Body of pancreas (tissue), 4 donors: Measurements from ENCODE around the gene RNLS.
"Not testable (repeated sequence)": the region's sequence is repeated elsewhere in the genome, so short reads cannot be mapped to it uniquely, and the experiment has no call there.

Experiments
- CTCF ChIP-seq, 7 experiments: fragments of 450-650 bp in 4 of 7; fragments of 200-600 bp in 3 of 7; sonication (generic) in 3 of 7; IDR thresholded peaks; one replicate each; pipeline ENCODE4 v1.5.1; 2016 to 2019; ENCODE audit warnings: antibody characterized with exemption in 7 of 7
- POLR2A ChIP-seq, 3 donors: fragments of 450-650 bp; IDR thresholded peaks; one replicate each; pipeline ENCODE4 v1.6.1; 2016; ENCODE audit warnings: antibody characterized with exemption in 3 of 3, mild to moderate bottlenecking in 2 of 3

GRCh38 chr10:88355750-88356149 lies 227.4 kb downstream of the RNLS start:
- not testable (repeated sequence) for TF ChIP-seq CTCF, POLR2A (IDR thresholded peaks at IDR 0.05)
